Measurements from ENCODE around the gene WFIKKN2. TPM values are rescaled to one million over a fixed set of nuclear protein-coding genes. Genes with fewer than 3 reads are reported as not detected.

WFIKKN2 gene
- total RNA-seq, 2 experiments from 2014 or later, result not detected

- no TSS peak for BruUV-seq (replicated peaks)
- Histone ChIP-seq H3K4me3 (ENCODE audit: low read depth, low read length, poor library complexity, severe bottlenecking) (no peak overlapping the region), H3K9me2 (ENCODE audit: insufficient read depth, low read length) (no peaks in the 10 kb centered on the region), H3K27ac (ENCODE audit: low read depth, low read length, poor library complexity, severe bottlenecking) (no peak overlapping the region), H2AFZ (ENCODE audit: low read length) (no peak overlapping the region), H3K4me2 (ENCODE audit: low read length) (no peak overlapping the region), H3K36me3 (ENCODE audit: insufficient read depth, low read length) (no peaks in the 10 kb centered on the region), H3K9me3 (ENCODE audit: low read length) (no peaks in the 10 kb centered on the region), H4K20me1 (ENCODE audit: insufficient read depth, low read length) (no peaks in the 10 kb centered on the region), H3K4me1 (ENCODE audit: insufficient read depth, low read length, poor library complexity, severe bottlenecking) (no peaks in the 10 kb centered on the region), H3K79me2 (ENCODE audit: insufficient read depth, low read depth, low read length) (no peaks in the 10 kb centered on the region)
- intact Hi-C loops (cut with micrococcal nuclease; ENCODE audit: unreplicated experiment), result loop anchor here (2.0 to 5.0 kb wide), 2 partner anchors 211 to 297 kb away; partner anchors contain the start of genes ABCC3 and SPATA20
- no peak for TF ChIP-seq EZH2phosphoT487 (IDR thresholded peaks at IDR 0.05; ENCODE audit: borderline replicate concordance, low read depth, low read length)
- TF ChIP-seq CTCF (conservative IDR thresholded peaks at IDR 0.05; ENCODE audit: low read length), result no peak
- DNase-seq (ENCODE audit: low spot score), result no peak
- ChIA-PET CTCF (ENCODE audit: unreplicated experiment) (no interaction called here), POLR2A (no interaction called here)
These were observed 7.9 kb downstream of the WFIKKN2 start for GRCh38 chr17:50843150-50843905.

GRCh38 chr17:50844117-50844700 is 8.8 kb downstream of the WFIKKN2 start:
- Histone ChIP-seq H3K9me3 (ENCODE audit: low read length) (no peaks in the 10 kb centered on the region), H4K20me1 (ENCODE audit: insufficient read depth, low read length) (no peaks in the 10 kb centered on the region), H3K79me2 (ENCODE audit: insufficient read depth, low read depth, low read length) (no peaks in the 10 kb centered on the region), H3K9me2 (ENCODE audit: insufficient read depth, low read length) (no peaks in the 10 kb centered on the region), H3K4me3 (ENCODE audit: low read depth, low read length, poor library complexity, severe bottlenecking) (no peak overlapping the region), H3K4me1 (ENCODE audit: insufficient read depth, low read length, poor library complexity, severe bottlenecking) (no peaks in the 10 kb centered on the region), H3K27ac (ENCODE audit: low read depth, low read length, poor library complexity, severe bottlenecking) (no peak overlapping the region), H3K4me2 (ENCODE audit: low read length) (no peak overlapping the region), H3K36me3 (ENCODE audit: insufficient read depth, low read length) (no peaks in the 10 kb centered on the region), H2AFZ (ENCODE audit: low read length) (no peak overlapping the region)
- no TSS peak for BruUV-seq (replicated peaks)
- TF ChIP-seq EZH2phosphoT487 (IDR thresholded peaks at IDR 0.05; ENCODE audit: borderline replicate concordance, low read depth, low read length) (no peak), CTCF (conservative IDR thresholded peaks at IDR 0.05; ENCODE audit: low read length) (no peak)
- POLR2A ChIA-PET, result no interaction called here
- CTCF ChIA-PET (ENCODE audit: unreplicated experiment), result no interaction called here
- intact Hi-C loops (cut with micrococcal nuclease; ENCODE audit: unreplicated experiment), result loop anchor here (5.0 kb wide), 1 partner anchor 212 kb away; the partner anchor contains the start of gene ABCC3
- DNase-seq (ENCODE audit: low spot score), result no peak

All from OCI-LY7 (cell line).